ENCODE data around the gene GNAO1.
A peak's percentile ranks its signal among the peaks of the same experiment; 100 is the strongest.

Gene GNAO1

GRCh38 chr16:56332464-56333079 is 141.3 kb downstream of the GNAO1 start:
- TF ChIP-seq, protein P1, sequence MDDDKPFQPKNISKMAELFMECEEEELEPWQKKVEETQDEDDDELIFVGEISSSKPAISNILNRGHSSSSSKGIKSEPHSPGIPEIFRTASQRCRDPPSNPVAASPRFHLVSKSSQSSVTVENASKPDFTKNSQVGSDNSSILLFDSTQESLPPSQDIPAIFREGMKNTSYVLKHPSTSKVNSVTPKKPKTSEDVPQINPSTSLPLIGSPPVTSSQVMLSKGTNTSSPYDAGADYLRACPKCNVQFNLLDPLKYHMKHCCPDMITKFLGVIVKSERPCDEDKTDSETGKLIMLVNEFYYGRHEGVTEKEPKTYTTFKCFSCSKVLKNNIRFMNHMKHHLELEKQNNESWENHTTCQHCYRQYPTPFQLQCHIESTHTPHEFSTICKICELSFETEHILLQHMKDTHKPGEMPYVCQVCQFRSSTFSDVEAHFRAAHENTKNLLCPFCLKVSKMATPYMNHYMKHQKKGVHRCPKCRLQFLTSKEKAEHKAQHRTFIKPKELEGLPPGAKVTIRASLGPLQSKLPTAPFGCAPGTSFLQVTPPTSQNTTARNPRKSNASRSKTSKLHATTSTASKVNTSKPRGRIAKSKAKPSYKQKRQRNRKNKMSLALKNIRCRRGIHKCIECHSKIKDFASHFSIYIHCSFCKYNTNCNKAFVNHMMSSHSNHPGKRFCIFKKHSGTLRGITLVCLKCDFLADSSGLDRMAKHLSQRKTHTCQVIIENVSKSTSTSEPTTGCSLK (tag by site-specific recombination; IDR thresholded peaks at IDR 0.05), result no peak
- TF ChIP-seq KLF1 (tag by site-specific recombination; IDR thresholded peaks at IDR 0.05), result 0 out of 2 replicates have a peak, but pooled peaks have one; percentile 20
- H3K9me3 ChIP-seq (ENCODE audit: control insufficient read depth, insufficient read depth, low read depth, low read length), result no peaks in the 10 kb centered on the region
- H3K4me3 ChIP-seq (ENCODE audit: low read depth, low read length), result no peak overlapping the region
- H3K27ac ChIP-seq (ENCODE audit: extremely low read depth, low read depth, low read length), result no peak overlapping the region
- H3K36me3 ChIP-seq (ENCODE audit: control insufficient read depth in 2 of 2, insufficient read depth in 1 of 2, low read length in 2 of 2), result no peaks in the 10 kb centered on the region
- H3K4me1 ChIP-seq (ENCODE audit: control insufficient read depth, insufficient read depth, low read length), result no peaks in the 10 kb centered on the region
- ChIA-PET POLR2A (interaction anchor here (0.8 kb wide), 1 partner anchor 24 kb away, joined by 3 read pairs; no protein-coding TSS in a partner anchor), CTCF (interaction anchor here (0.5 to 3.2 kb wide), 7 partner anchors 14 to 815 kb away, joined by 3 to 14 read pairs (median 4); no protein-coding TSS in a partner anchor)

DNA sequence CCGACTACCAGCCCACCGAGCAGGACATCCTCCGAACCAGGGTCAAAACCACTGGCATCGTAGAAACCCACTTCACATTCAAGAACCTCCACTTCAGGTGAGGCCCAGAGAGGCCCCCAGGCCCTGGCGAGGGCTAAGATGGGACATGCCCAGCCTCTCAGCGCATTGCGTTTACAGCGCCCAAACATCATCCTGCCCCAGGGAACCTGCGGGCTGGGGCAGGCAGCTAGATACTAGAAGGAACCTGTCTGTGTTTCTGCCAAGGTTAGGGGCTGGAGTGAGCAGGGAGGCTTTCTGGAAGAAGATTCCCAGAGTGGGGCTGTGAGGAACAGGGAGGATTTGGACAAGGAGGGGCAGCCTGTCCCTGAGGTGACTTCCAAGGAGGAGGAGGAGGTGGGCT is 143.5 kb downstream of the GNAO1 start:
- Histone ChIP-seq H3K27ac (ENCODE audit: extremely low read depth, low read depth, low read length) (no peak overlapping the region), H3K36me3 (ENCODE audit: control insufficient read depth in 2 of 2, insufficient read depth in 1 of 2, low read length in 2 of 2) (no peaks in the 10 kb centered on the region), H3K4me3 (ENCODE audit: low read depth, low read length) (no peak overlapping the region), H3K4me1 (ENCODE audit: control insufficient read depth, insufficient read depth, low read length) (no peaks in the 10 kb centered on the region), H3K9me3 (ENCODE audit: control insufficient read depth, insufficient read depth, low read depth, low read length) (no peaks in the 10 kb centered on the region)
- POLR2A ChIA-PET, result no interaction called here
- CTCF ChIA-PET, result interaction anchor here (1.0 to 1.5 kb wide), 2 partner anchors 22 to 26 kb away, joined by 3 to 5 read pairs; no protein-coding TSS in a partner anchor
- TF ChIP-seq ZNF157 (tag by site-specific recombination; IDR thresholded peaks at IDR 0.05) (no peak), ZNF114 (tag by site-specific recombination; IDR thresholded peaks at IDR 0.05) (no peak), ZFP69B (tag by site-specific recombination; IDR thresholded peaks at IDR 0.05) (no peak), ZNF580 (tag by site-specific recombination; IDR thresholded peaks at IDR 0.05) (no peak), ZNF639 (tag by site-specific recombination; IDR thresholded peaks at IDR 0.05) (no peak), CTCF (tag by site-specific recombination; IDR thresholded peaks at IDR 0.05) (no peak), GLI4 (tag by site-specific recombination; IDR thresholded peaks at IDR 0.05) (no peak), ZNF791 (tag by site-specific recombination; IDR thresholded peaks at IDR 0.05) (no peak), KLF1 (tag by site-specific recombination; IDR thresholded peaks at IDR 0.05) (no peak), ZSCAN30 (tag by site-specific recombination; IDR thresholded peaks at IDR 0.05) (no peak), ZNF626 (tag by site-specific recombination; IDR thresholded peaks at IDR 0.05) (no peak), ZNF529 (tag by site-specific recombination; IDR thresholded peaks at IDR 0.05; ENCODE audit: insufficient replicate concordance) (no peak), IKZF3 (tag by site-specific recombination; IDR thresholded peaks at IDR 0.05) (no peak), ZNF366 (tag by site-specific recombination; conservative IDR thresholded peaks at IDR 0.05) (no peak), RBAK (tag by site-specific recombination; IDR thresholded peaks at IDR 0.05) (no peak)
- TF ChIP-seq, protein P2, sequence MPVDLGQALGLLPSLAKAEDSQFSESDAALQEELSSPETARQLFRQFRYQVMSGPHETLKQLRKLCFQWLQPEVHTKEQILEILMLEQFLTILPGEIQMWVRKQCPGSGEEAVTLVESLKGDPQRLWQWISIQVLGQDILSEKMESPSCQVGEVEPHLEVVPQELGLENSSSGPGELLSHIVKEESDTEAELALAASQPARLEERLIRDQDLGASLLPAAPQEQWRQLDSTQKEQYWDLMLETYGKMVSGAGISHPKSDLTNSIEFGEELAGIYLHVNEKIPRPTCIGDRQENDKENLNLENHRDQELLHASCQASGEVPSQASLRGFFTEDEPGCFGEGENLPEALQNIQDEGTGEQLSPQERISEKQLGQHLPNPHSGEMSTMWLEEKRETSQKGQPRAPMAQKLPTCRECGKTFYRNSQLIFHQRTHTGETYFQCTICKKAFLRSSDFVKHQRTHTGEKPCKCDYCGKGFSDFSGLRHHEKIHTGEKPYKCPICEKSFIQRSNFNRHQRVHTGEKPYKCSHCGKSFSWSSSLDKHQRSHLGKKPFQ (tag by site-specific recombination; IDR thresholded peaks at IDR 0.05), result no peak

All from HEK293 (cell line).